Fibroblast of lung (primary cell): ENCODE data around the gene LRMDA.

ENCODE experiments used
- EZH2 ChIP-seq: IDR thresholded peaks from 2 replicates; pipeline ENCODE4 v1.5.1; 2012; ENCODE audit warnings: low read length, control low read depth, mild to moderate bottlenecking; ENCODE audit errors: missing control alignments
- TF ChIP-seq, protein P1 (sequence below), 2 donors: IDR thresholded peaks in 1 of 2; conservative IDR thresholded peaks in 1 of 2; 1 replicate in 1 of 2; 2 replicates in 1 of 2; pipeline ENCODE4 v1.5.1; 2011 to 2012; ENCODE audit warnings: low read length in 2 of 2, control low read depth in 1 of 2, inconsistent platforms in 1 of 2, low read depth in 1 of 2, mild to moderate bottlenecking in 1 of 2

DNA sequence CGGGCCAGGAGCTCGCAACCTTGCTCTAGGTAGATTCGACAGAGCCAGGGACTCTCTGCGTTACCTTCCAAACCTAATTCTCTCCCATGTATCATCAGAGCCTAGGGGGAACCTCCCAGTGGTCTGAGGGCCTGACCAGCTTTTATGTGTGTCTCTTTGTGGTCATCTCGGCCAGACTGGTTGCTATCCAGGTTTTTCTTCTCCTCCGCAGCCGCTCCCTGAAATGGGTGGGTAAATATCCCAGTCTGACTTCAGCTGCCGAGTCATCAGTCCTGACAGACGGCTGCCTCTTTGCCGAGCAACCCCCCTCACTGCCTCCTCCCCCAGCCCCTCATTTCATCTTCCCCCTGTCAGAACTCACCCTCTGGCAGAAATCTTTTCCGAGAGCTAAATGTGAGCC lies 578.1 kb downstream of the LRMDA start:
- TF ChIP-seq, protein P1, sequence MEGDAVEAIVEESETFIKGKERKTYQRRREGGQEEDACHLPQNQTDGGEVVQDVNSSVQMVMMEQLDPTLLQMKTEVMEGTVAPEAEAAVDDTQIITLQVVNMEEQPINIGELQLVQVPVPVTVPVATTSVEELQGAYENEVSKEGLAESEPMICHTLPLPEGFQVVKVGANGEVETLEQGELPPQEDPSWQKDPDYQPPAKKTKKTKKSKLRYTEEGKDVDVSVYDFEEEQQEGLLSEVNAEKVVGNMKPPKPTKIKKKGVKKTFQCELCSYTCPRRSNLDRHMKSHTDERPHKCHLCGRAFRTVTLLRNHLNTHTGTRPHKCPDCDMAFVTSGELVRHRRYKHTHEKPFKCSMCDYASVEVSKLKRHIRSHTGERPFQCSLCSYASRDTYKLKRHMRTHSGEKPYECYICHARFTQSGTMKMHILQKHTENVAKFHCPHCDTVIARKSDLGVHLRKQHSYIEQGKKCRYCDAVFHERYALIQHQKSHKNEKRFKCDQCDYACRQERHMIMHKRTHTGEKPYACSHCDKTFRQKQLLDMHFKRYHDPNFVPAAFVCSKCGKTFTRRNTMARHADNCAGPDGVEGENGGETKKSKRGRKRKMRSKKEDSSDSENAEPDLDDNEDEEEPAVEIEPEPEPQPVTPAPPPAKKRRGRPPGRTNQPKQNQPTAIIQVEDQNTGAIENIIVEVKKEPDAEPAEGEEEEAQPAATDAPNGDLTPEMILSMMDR (conservative IDR thresholded peaks at IDR 0.05 in 1 of 2, IDR thresholded peaks at IDR 0.05 in 1 of 2; ENCODE audit: low read depth in 1 of 2, low read length in 2 of 2) = no peak
- TF ChIP-seq EZH2 = no peak
